OCI-LY1 (cell line): ENCODE measurements around the gene CNGA1.
"Not testable (repeated sequence)": the region's sequence is repeated elsewhere in the genome, so short reads cannot be mapped to it uniquely, and the experiment has no call there.

Experiments used
- H2AFZ ChIP-seq: fragments of 200-600 bp; sonication (generic), shearing (Covaris generic); 2 replicates; pipeline ENCODE4 v1.6.0; 2014; ENCODE audit warnings: antibody characterized with exemption, mild to moderate bottlenecking, low read length
- H3F3A ChIP-seq: fragments of 200-600 bp; sonication (generic), shearing (Covaris generic); 2 replicates; pipeline ENCODE4 v1.6.0; 2014; ENCODE audit warnings: mild to moderate bottlenecking, antibody characterized with exemption, low read length, moderate library complexity; ENCODE audit not compliant: insufficient read depth
- H3K27ac ChIP-seq: fragments of 200-600 bp; sonication (generic); 2 replicates; pipeline ENCODE4 v1.5.1; 2014; ENCODE audit warnings: low read length, mixed run types, mild to moderate bottlenecking, low read depth; ENCODE audit not compliant: poor library complexity, severe bottlenecking
- H3K27me3 ChIP-seq: fragments of 200-600 bp; sonication (generic); 2 replicates; pipeline ENCODE4 v1.6.0; 2014; ENCODE audit warnings: antibody characterized with exemption, mild to moderate bottlenecking, low read length, moderate library complexity; ENCODE audit not compliant: insufficient read depth
- H3K36me3 ChIP-seq: fragments of 200-600 bp; sonication (generic); 2 replicates; pipeline ENCODE4 v1.6.1; 2014; ENCODE audit warnings: mild to moderate bottlenecking, antibody characterized with exemption, low read length, moderate library complexity, mixed read lengths; ENCODE audit not compliant: insufficient read depth
- H3K4me1 ChIP-seq: fragments of 200-600 bp; sonication (generic); 2 replicates; pipeline ENCODE4 v1.5.1; 2014; ENCODE audit warnings: mild to moderate bottlenecking, low read length, moderate library complexity; ENCODE audit not compliant: insufficient read depth, severe bottlenecking
- H3K4me2 ChIP-seq: fragments of 200-600 bp; sonication (generic), shearing (Covaris generic); 2 replicates; pipeline ENCODE4 v1.6.1; 2014; ENCODE audit warnings: low read length
- H3K4me3 ChIP-seq: fragments of 200-600 bp; sonication (generic); 2 replicates; pipeline ENCODE4 v1.5.1; 2014; ENCODE audit warnings: low read length, low read depth, mild to moderate bottlenecking, mixed read lengths; ENCODE audit not compliant: poor library complexity, severe bottlenecking
- H3K79me2 ChIP-seq: fragments of 200-600 bp; shearing (Covaris generic); 2 replicates; pipeline ENCODE4 v1.6.1; 2016; ENCODE audit warnings: mixed run types, low read length, mixed read lengths; ENCODE audit not compliant: insufficient read depth
- H3K9ac ChIP-seq: fragments of 200-600 bp; sonication (generic), shearing (Covaris generic); 2 replicates; pipeline ENCODE4 v1.6.1; 2014; ENCODE audit warnings: mild to moderate bottlenecking, low read length, mixed read lengths
- H3K9me2 ChIP-seq: fragments of 200-600 bp; sonication (generic), shearing (Covaris generic); 2 replicates; pipeline ENCODE4 v1.6.1; 2014; ENCODE audit warnings: low read depth, mild to moderate bottlenecking, low read length, mixed read lengths
- H3K9me3 ChIP-seq: fragments of 200-600 bp; shearing (Covaris generic); 2 replicates; pipeline ENCODE4 v1.6.1; 2014; ENCODE audit warnings: low read length, mixed read lengths
- H4K20me1 ChIP-seq: fragments of 200-600 bp; sonication (generic), shearing (Covaris generic); 2 replicates; pipeline ENCODE4 v1.6.0; 2016; ENCODE audit warnings: mild to moderate bottlenecking, low read length; ENCODE audit not compliant: insufficient read depth
- EZH2 ChIP-seq: fragments of 200-600 bp; sonication (generic), shearing (Covaris generic); IDR thresholded peaks from 2 replicates; pipeline ENCODE4 v1.8.0; 2017; ENCODE audit warnings: borderline replicate concordance, mixed run types, mild to moderate bottlenecking, antibody characterized with exemption, low read length, moderate library complexity, mixed read lengths
- TF ChIP-seq, protein P1 (sequence below): fragments of 200-600 bp; sonication (generic), shearing (Covaris generic); IDR thresholded peaks from 2 replicates; pipeline ENCODE4 v1.5.1; 2017; ENCODE audit warnings: mild to moderate bottlenecking, antibody characterized with exemption, low read length, moderate library complexity, mixed read lengths

The CNGA1 gene

DNA sequence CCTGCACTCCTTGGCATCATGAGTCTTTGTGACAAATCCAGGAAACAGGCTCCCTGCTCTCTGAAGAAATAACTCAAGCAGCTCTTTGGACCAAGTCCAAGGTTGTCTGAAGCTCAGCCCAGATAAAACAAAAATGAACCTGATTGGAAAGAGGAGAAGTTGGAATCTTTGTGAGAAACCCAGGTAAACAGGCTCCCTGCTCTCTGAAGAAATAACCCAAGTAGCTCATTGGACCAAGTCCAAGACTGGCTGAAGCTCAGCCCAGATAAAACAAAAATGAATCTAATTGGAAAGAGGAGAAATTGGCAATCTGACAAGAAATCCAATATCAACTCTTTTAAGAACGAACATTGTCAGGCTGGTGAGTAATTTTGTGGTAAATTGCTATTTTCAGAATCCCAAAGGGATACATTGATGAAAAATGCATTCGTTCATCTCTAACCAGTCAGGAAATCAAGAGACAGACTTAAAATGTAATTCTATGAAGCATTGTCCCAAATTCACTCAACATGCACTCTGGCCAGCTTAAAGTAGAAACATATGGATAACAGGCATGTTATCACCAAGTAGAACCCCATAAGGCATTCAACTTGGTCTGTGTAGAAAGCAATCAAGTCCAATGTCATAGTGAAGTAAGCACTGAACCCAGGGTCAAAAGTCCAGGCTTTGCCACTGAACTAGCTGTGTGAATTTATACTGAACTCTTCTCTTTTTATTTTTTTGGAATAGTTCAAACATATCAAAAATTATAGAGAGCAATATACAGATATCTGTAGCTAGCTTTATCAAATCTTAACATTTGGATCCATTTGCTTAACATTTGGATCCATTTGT, 85.3 kb downstream of the CNGA1 start:
- no peaks in the 10 kb centered on the region for H3K27me3 ChIP-seq
- no peak overlapping the region for H3K27ac ChIP-seq
- no peaks in the 10 kb centered on the region for H3F3A ChIP-seq
- no peak overlapping the region for H3K4me2 ChIP-seq
- no peak overlapping the region for H2AFZ ChIP-seq
- H3K9ac ChIP-seq = no peak overlapping the region
- H3K36me3 ChIP-seq = no peaks in the 10 kb centered on the region
- H3K4me1 ChIP-seq = peaks cover 4% of the 10 kb centered on the region
- no peaks in the 10 kb centered on the region for H3K9me3 ChIP-seq
- no peaks in the 10 kb centered on the region for H3K79me2 ChIP-seq
- TF ChIP-seq, protein P1, sequence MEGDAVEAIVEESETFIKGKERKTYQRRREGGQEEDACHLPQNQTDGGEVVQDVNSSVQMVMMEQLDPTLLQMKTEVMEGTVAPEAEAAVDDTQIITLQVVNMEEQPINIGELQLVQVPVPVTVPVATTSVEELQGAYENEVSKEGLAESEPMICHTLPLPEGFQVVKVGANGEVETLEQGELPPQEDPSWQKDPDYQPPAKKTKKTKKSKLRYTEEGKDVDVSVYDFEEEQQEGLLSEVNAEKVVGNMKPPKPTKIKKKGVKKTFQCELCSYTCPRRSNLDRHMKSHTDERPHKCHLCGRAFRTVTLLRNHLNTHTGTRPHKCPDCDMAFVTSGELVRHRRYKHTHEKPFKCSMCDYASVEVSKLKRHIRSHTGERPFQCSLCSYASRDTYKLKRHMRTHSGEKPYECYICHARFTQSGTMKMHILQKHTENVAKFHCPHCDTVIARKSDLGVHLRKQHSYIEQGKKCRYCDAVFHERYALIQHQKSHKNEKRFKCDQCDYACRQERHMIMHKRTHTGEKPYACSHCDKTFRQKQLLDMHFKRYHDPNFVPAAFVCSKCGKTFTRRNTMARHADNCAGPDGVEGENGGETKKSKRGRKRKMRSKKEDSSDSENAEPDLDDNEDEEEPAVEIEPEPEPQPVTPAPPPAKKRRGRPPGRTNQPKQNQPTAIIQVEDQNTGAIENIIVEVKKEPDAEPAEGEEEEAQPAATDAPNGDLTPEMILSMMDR = no peak
- no peak for TF ChIP-seq EZH2
- no peaks in the 10 kb centered on the region for H3K9me2 ChIP-seq
- no peak overlapping the region for H3K4me3 ChIP-seq
- no peaks in the 10 kb centered on the region for H4K20me1 ChIP-seq

DNA sequence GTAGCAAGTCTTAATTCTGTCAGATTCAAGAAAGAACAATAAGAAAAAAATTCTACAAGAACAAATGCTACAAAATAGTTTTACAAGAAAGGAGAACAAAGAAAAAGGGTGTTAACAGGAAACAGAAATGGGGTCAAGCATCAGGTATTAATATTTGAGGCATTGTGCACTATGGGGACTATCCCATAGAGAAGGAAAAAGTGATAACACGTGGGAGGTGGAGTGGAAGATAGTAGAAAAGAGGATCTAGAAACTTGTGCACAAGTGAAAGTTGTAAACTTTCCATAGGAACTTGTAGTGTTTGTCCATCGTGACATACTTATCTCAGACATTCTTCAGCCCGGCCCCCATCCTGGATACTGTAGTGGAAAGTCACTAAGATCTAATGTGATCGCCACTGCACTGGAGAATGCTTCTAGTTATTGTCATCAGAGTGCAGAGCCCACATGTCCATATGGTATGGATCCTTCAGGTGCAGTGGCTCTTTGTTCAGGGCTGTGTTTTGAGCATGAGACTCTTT, 86.7 kb downstream of the CNGA1 start:
- H4K20me1 ChIP-seq = no peaks in the 10 kb centered on the region
- H3K27me3 ChIP-seq = no peaks in the 10 kb centered on the region
- H3K4me2 ChIP-seq = no peak overlapping the region
- no peaks in the 10 kb centered on the region for H3K9me3 ChIP-seq
- no peaks in the 10 kb centered on the region for H3K79me2 ChIP-seq
- H3K27ac ChIP-seq = no peak overlapping the region
- TF ChIP-seq, protein P1 = no peak
- TF ChIP-seq EZH2 = no peak
- no peaks in the 10 kb centered on the region for H3K36me3 ChIP-seq
- H3K9ac ChIP-seq = no peak overlapping the region
- H3K4me1 ChIP-seq = peaks cover 4% of the 10 kb centered on the region
- no peak overlapping the region for H3K4me3 ChIP-seq
- H3K9me2 ChIP-seq = no peaks in the 10 kb centered on the region
- H2AFZ ChIP-seq = no peak overlapping the region
- no peaks in the 10 kb centered on the region for H3F3A ChIP-seq

DNA sequence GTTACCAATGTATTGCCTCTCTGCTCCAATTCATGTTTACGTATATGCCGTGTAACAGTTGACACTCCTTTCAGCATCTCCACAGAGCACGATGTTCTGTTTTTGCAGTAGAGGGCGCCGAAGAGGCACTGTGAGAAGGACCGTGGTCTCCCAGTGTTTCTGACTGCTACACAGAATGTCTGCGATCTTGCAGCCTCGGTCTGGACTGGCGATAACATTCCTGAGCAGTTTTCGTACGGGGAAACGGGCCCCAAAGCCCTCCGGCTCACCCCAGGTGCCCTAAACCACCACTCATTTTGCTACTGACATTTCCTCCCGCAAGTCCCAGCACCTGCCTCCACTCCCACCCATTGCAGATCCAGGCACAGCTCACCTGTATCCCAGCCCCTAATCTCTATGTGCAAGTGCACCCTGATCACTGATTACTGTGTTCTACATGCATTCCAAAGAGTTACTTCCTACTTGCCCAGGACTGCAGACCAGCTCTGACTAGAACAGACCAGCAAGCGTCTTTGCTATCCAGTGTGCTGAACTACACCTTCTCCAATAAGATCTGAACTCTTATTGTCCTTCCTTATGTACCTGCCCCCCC, 89.7 kb downstream of the CNGA1 start:
- H3K36me3 ChIP-seq = no peaks in the 10 kb centered on the region
- peak overlapping the region; percentile 37 for H3K4me3 ChIP-seq
- no peak overlapping the region for H2AFZ ChIP-seq
- H3K9me2 ChIP-seq = no peaks in the 10 kb centered on the region
- no peaks in the 10 kb centered on the region for H4K20me1 ChIP-seq
- H3K4me2 ChIP-seq = peak overlapping the region; percentile 55; the same call in 1 of the 2 replicates
- H3K4me1 ChIP-seq = peaks cover 10% of the 10 kb centered on the region
- H3K79me2 ChIP-seq = no peaks in the 10 kb centered on the region
- H3F3A ChIP-seq = no peaks in the 10 kb centered on the region
- no peak overlapping the region for H3K27ac ChIP-seq
- no peak overlapping the region for H3K9ac ChIP-seq
- no peaks in the 10 kb centered on the region for H3K9me3 ChIP-seq
- H3K27me3 ChIP-seq = no peaks in the 10 kb centered on the region
- no peak for TF ChIP-seq EZH2
- TF ChIP-seq, protein P1 = peak; percentile 76

DNA sequence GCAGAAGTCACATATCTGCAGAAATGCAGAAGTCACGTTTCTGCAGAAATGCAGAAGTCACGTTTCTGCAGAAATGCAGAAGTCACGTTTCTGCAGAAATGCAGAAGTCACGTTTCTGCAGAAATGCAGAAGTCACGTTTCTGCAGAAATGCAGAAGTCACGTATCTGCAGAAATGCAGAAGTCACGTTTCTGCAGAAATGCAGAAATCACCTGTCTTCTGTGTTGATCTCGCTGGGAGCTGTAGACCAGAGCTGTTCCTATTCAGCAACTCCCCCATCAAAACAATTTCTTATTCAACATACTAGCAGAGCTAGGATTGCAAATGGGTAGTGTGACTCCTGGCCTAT, 93.2 kb downstream of the CNGA1 start:
- H3K9me3 ChIP-seq, H3K9me2 ChIP-seq, H3F3A ChIP-seq, H3K79me2 ChIP-seq, H3K36me3 ChIP-seq, H4K20me1 ChIP-seq, H3K4me2 ChIP-seq, H3K27me3 ChIP-seq, H3K27ac ChIP-seq, H3K4me3 ChIP-seq, H3K9ac ChIP-seq, H2AFZ ChIP-seq, H3K4me1 ChIP-seq: not testable (repeated sequence)

DNA sequence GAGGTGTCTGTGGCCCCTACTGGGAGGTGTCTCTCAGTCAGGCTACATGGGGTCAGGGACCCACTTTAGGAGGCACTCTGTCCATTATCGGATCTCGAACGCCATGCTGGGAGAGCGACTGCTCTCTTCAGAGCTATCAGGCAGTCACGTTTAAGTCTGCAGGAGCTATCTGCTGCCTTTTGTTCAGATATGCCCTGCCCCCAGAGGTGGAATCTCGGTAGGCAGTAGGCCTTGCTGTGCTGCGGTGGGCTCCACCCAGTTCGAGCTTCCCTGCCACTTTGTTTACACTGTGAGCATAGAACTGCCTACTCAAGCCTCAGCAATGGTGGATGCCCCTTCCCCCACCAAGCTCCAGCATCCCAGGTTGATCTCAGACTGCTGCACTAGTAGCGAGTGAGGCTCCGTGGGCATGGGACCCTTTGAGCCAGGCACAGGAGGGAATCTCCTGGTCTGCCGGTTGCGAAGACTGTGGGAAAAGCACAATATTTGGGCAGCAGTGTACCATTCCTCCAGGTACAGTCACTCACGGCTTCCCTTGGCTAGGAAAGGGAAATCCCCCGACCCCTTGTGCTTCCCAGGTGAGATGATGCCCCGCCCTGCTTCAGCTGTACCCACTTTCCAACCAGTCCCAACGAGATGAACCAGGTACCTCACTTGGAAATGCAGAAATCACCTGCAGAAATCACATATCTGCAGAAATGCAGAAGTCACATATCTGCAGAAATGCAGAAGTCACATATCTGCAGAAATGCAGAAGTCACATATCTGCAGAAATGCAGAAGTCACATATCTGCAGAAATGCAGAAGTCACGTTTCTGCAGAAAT, 93.8 kb downstream of the CNGA1 start:
- H2AFZ ChIP-seq, H3K9me2 ChIP-seq, H4K20me1 ChIP-seq, H3K27me3 ChIP-seq, H3K9ac ChIP-seq, H3K9me3 ChIP-seq, H3K4me2 ChIP-seq, H3K79me2 ChIP-seq, H3K4me3 ChIP-seq, H3F3A ChIP-seq, H3K4me1 ChIP-seq, H3K36me3 ChIP-seq: not testable (repeated sequence)
- H3K27ac ChIP-seq = peak overlapping the region; percentile 28
